WTC11 (cell line): ENCODE data around the gene PPP5C. TPM values are rescaled to one million over a fixed set of nuclear protein-coding genes. Genes with fewer than 3 reads are reported as not detected.

Source experiments
- ATAC-seq: fragments of 200-7000 bp; cut with Tn5 transposase; 2 replicates; pipeline ENCODE4 v1.10.0; 2021; ENCODE audit warnings: mild to moderate bottlenecking, moderate library complexity
- CTCF ChIA-PET: fragments of 300-600 bp; sonication (Branson Sonifier 250); formaldehyde crosslinking; loops from one replicate; lab custom pipeline; 2021; ENCODE audit warnings: antibody characterized with exemption; lab: Charles Lee
- POLR2A ChIA-PET: fragments of 350-600 bp; sonication (Branson Sonifier 250); formaldehyde crosslinking; loops from one replicate; lab custom pipeline; 2021; ENCODE audit warnings: antibody characterized with exemption; lab: Charles Lee
- DNase-seq: peaks from one replicate; pipeline ENCODE4 v3.0.0; 2021; ENCODE audit warnings: low spot score
- H3K27ac Mint-ChIP-seq: 2 replicates; pipeline ENCODE4 v1.8.0; 2021; ENCODE audit warnings: mixed read lengths
- H3K27me3 Mint-ChIP-seq: 2 replicates; pipeline ENCODE4 v1.8.0; 2021; ENCODE audit warnings: low read depth, mild to moderate bottlenecking, moderate library complexity, mixed read lengths
- H3K36me3 Mint-ChIP-seq: 2 replicates; pipeline ENCODE4 v1.8.0; 2021; ENCODE audit warnings: mixed read lengths
- H3K4me1 Mint-ChIP-seq: 2 replicates; pipeline ENCODE4 v1.8.0; 2022; ENCODE audit warnings: mixed read lengths
- H3K4me3 Mint-ChIP-seq: 2 replicates; pipeline ENCODE4 v1.8.0; 2021; ENCODE audit warnings: mild to moderate bottlenecking, moderate library complexity, mixed read lengths
- H3K9me3 Mint-ChIP-seq: 2 replicates; pipeline ENCODE4 v1.8.0; 2021; ENCODE audit warnings: mixed read lengths
- ATF2 ChIP-seq: sonication (generic); formaldehyde crosslinking; IDR thresholded peaks from 2 replicates; pipeline ENCODE4 v1.8.1; 2022; ENCODE audit warnings: low read depth, missing genetic modification reagents, borderline replicate concordance
- E2F1 ChIP-seq: sonication (generic); formaldehyde crosslinking; IDR thresholded peaks from 2 replicates; pipeline ENCODE4 v1.8.0; 2022; ENCODE audit warnings: mild to moderate bottlenecking, missing genetic modification reagents
- FOXP1 ChIP-seq: sonication (generic); formaldehyde crosslinking; IDR thresholded peaks from 2 replicates; pipeline ENCODE4 v1.8.0; 2022; ENCODE audit warnings: missing genetic modification reagents, mild to moderate bottlenecking, moderate library complexity, borderline replicate concordance
- NFE2L1 ChIP-seq: sonication (generic); formaldehyde crosslinking; IDR thresholded peaks from 2 replicates; pipeline ENCODE4 v1.8.1; 2023; ENCODE audit warnings: missing genetic modification reagents
- NR2C2 ChIP-seq: sonication (generic); formaldehyde crosslinking; IDR thresholded peaks from 2 replicates; pipeline ENCODE4 v1.8.0; 2022; ENCODE audit warnings: mild to moderate bottlenecking, missing genetic modification reagents
- OVOL2 ChIP-seq: fragments of 250-450 bp; sonication (Bioruptor Pico); IDR thresholded peaks from 2 replicates; pipeline ENCODE4 v1.9.0; 2021; ENCODE audit warnings: mild to moderate bottlenecking, borderline replicate concordance
- PRDM15 ChIP-seq: sonication (generic); formaldehyde crosslinking; IDR thresholded peaks from 2 replicates; pipeline ENCODE4 v1.8.0; 2022; ENCODE audit warnings: missing genetic modification reagents
- PREB ChIP-seq: sonication (generic); formaldehyde crosslinking; IDR thresholded peaks from 2 replicates; pipeline ENCODE4 v1.8.1; 2022; ENCODE audit warnings: mild to moderate bottlenecking, missing genetic modification reagents, moderate library complexity, borderline replicate concordance
- SMAD3 ChIP-seq: sonication (generic); formaldehyde crosslinking; IDR thresholded peaks from 2 replicates; pipeline ENCODE4 v1.8.0; 2022; ENCODE audit warnings: missing genetic modification reagents, mild to moderate bottlenecking, borderline replicate concordance
- TCF7 ChIP-seq: sonication (generic); formaldehyde crosslinking; IDR thresholded peaks from 2 replicates; pipeline ENCODE4 v1.8.0; 2022; ENCODE audit warnings: mild to moderate bottlenecking, low read depth, missing genetic modification reagents, moderate library complexity
- TEAD4 ChIP-seq: sonication (generic); formaldehyde crosslinking; IDR thresholded peaks from 2 replicates; pipeline ENCODE4 v1.8.0; 2022; ENCODE audit warnings: mild to moderate bottlenecking, missing genetic modification reagents
- TP53 ChIP-seq: sonication (generic); formaldehyde crosslinking; IDR thresholded peaks from 2 replicates; pipeline ENCODE4 v1.8.1; 2023; ENCODE audit warnings: mild to moderate bottlenecking, missing genetic modification reagents
- USF2 ChIP-seq: sonication (generic); formaldehyde crosslinking; IDR thresholded peaks from 2 replicates; pipeline ENCODE4 v1.8.1; 2023; ENCODE audit warnings: mild to moderate bottlenecking, missing genetic modification reagents, moderate library complexity
- ZBTB43 ChIP-seq: sonication (generic); formaldehyde crosslinking; IDR thresholded peaks from 2 replicates; pipeline ENCODE4 v1.8.1; 2023; ENCODE audit warnings: mild to moderate bottlenecking, missing genetic modification reagents
- ZSCAN18 ChIP-seq: fragments of 250-450 bp; sonication (Bioruptor Pico); IDR thresholded peaks from 2 replicates; pipeline ENCODE4 v2.1.2; 2022; ENCODE audit warnings: mild to moderate bottlenecking, moderate library complexity
- total RNA-seq: library from RNA; stranded (reverse); gene quantifications from 3 replicates; pipeline ENCODE4 v1.2.3, GENCODE V29; 2021

PPP5C gene
- total RNA-seq, 1 experiment from 2014 or later, result 107 TPM

- no peak for TF ChIP-seq PRDM15 (CRISPR knock-in tag)
- no peak for TF ChIP-seq FOXP1 (CRISPR knock-in tag)
- no peak for TF ChIP-seq NFE2L1 (CRISPR knock-in tag)
Measured at GRCh38 chr19:46353730-46354528, 7.0 kb downstream of the PPP5C start (continued).

GRCh38 chr19:46355234-46356148 is 8.6 kb downstream of the PPP5C start:
- Mint-ChIP-seq H3K9me3 (no peaks in the 10 kb centered on the region), H3K27ac (no peak overlapping the region), H3K36me3 (peaks cover 38% of the 10 kb centered on the region), H3K27me3 (no peaks in the 10 kb centered on the region), H3K4me1 (peaks cover 15% of the 10 kb centered on the region), H3K4me3 (no peak overlapping the region)
- no peak for ATAC-seq
- TF ChIP-seq NR2C2 (CRISPR knock-in tag) (no peak), OVOL2 (CRISPR knock-in tag) (no peak), TEAD4 (no peak), USF2 (no peak), ZSCAN18 (no peak), SMAD3 (CRISPR knock-in tag) (no peak), PRDM15 (CRISPR knock-in tag) (no peak), TCF7 (CRISPR knock-in tag) (no peak), PREB (CRISPR knock-in tag) (no peak), E2F1 (no peak), ZBTB43 (CRISPR knock-in tag) (no peak), TP53 (no peak), ATF2 (CRISPR knock-in tag) (no peak)
- ChIA-PET POLR2A (no interaction called here), CTCF (interaction anchor here (0.9 to 2.0 kb wide), 3 partner anchors 8 to 17 kb away, joined by 3 to 9 read pairs (median 4); partner anchors contain the start of gene PPP5C)
- no peak for DNase-seq
